Panc1 (cell line): Measurements from ENCODE around the gene AMT. TPM values are rescaled to one million over a fixed set of nuclear protein-coding genes. Genes with fewer than 3 reads are reported as not detected.
"Not testable (repeated sequence)": the region's sequence is repeated elsewhere in the genome, so short reads cannot be mapped to it uniquely, and the experiment has no call there.

ENCODE experiments used
- ATAC-seq: fragments of 200-7000 bp; cut with Tn5 transposase; 2 replicates; pipeline ENCODE4 v1.9.1; 2020; ENCODE audit warnings: mild to moderate bottlenecking, moderate library complexity
- BruUV-seq: library from RNA; stranded (reverse); fragments of 400-500 nt; replicated peaks from 2 replicates; lab custom pipeline; 2021; lab: Mats Ljungman, UMichigan
- CTCF ChIA-PET: fragments of 300-600 bp; sonication (Branson Sonifier 250); formaldehyde crosslinking; loops from one replicate; lab custom pipeline; 2022; ENCODE audit warnings: antibody characterized with exemption; lab: Charles Lee
- POLR2A ChIA-PET: fragments of 300-600 bp; sonication (Branson Sonifier 250); formaldehyde crosslinking; loops from one replicate; lab custom pipeline; 2022; ENCODE audit warnings: antibody characterized with exemption; lab: Charles Lee
- DNase-seq: peaks from one replicate; pipeline ENCODE4 v3.0.0-alpha.2; 2010; ENCODE audit warnings: low read depth, low spot score
- H3K27ac ChIP-seq: 2 replicates; pipeline ENCODE4 v1.5.1; 2011; ENCODE audit warnings: mild to moderate bottlenecking, low read length, inconsistent platforms
- H3K27me3 ChIP-seq: fragments of 200-500 bp; sonication (Bioruptor generic); 2 replicates; pipeline ENCODE4 v1.6.0; 2014; ENCODE audit warnings: low read length, inconsistent platforms; ENCODE audit not compliant: control insufficient read depth, insufficient read depth
- H3K36me3 ChIP-seq: fragments of 200-500 bp; sonication (Bioruptor generic); 2 replicates; pipeline ENCODE4 v1.5.1; 2014; ENCODE audit warnings: inconsistent platforms, mild to moderate bottlenecking, low read length, moderate library complexity; ENCODE audit not compliant: control insufficient read depth, insufficient read depth
- H3K4me1 ChIP-seq: 2 replicates; pipeline ENCODE4 v1.5.1; 2011; ENCODE audit warnings: inconsistent platforms, mild to moderate bottlenecking, low read length, moderate library complexity; ENCODE audit not compliant: control insufficient read depth, insufficient read depth
- H3K4me3 ChIP-seq, 2 experiments: 2 replicates each; pipeline ENCODE4 v1.5.1; 2011 to 2012; ENCODE audit warnings: low read depth in 2 of 2, low read length in 2 of 2, mild to moderate bottlenecking in 2 of 2, inconsistent platforms in 1 of 2, moderate library complexity in 1 of 2
- H3K9me3 ChIP-seq: fragments of 200-500 bp; sonication (Bioruptor generic); 2 replicates; pipeline ENCODE4 v1.5.1; 2014; ENCODE audit warnings: low read depth, mild to moderate bottlenecking, inconsistent platforms, low read length, moderate library complexity; ENCODE audit not compliant: control insufficient read depth, insufficient read depth
- CTCF ChIP-seq: fragments of 450-650 bp; IDR thresholded peaks from 2 replicates; pipeline ENCODE4 v1.5.1; 2017; ENCODE audit warnings: mild to moderate bottlenecking
- POLR2AphosphoS5 ChIP-seq: IDR thresholded peaks from 2 replicates; pipeline ENCODE4 v1.6.1; 2012; ENCODE audit warnings: mild to moderate bottlenecking, low read depth, low read length, moderate library complexity
- REST ChIP-seq, 2 experiments: IDR thresholded peaks; 2 replicates each; pipeline ENCODE4 v1.6.1; 2011 to 2012; ENCODE audit warnings: low read depth in 2 of 2, control low read depth in 1 of 2, low read length in 1 of 2, mild to moderate bottlenecking in 1 of 2, moderate library complexity in 1 of 2; ENCODE audit not compliant: insufficient read depth in 1 of 2
- SIN3A ChIP-seq: IDR thresholded peaks from 2 replicates; pipeline ENCODE4 v1.6.1; 2012; ENCODE audit warnings: low read depth, mild to moderate bottlenecking, low read length, moderate library complexity, borderline replicate concordance; ENCODE audit not compliant: insufficient read depth
- TCF7L2 ChIP-seq: IDR thresholded peaks from 2 replicates; pipeline ENCODE4 v1.6.1; 2011; ENCODE audit warnings: mild to moderate bottlenecking, low read depth, low read length, inconsistent platforms
- in situ Hi-C: cut with HindIII; loops from 2 replicates; pipeline ENCODE4 v1.10.0; 2016; ENCODE audit warnings: low sequenced_read_pairs, low pct_unique_long_range_greater_than_20kb
- intact Hi-C: fragments of 100-400 bp; cut with micrococcal nuclease; formaldehyde crosslinking; loops from one replicate; pipeline ENCODE4 v1.10.0; 2022; ENCODE audit not compliant: unreplicated experiment
- total RNA-seq: library from RNA; stranded (reverse); gene quantifications from one replicate; pipeline ENCODE4 v1.2.1, GENCODE V29; 2021; ENCODE audit not compliant: unreplicated experiment

AMT gene
- total RNA-seq, 1 experiment from 2014 or later: 1.1 TPM

GRCh38 chr3:49410066-49410845 lies 12.0 kb downstream of the AMT start:
- ChIA-PET CTCF (no interaction called here), POLR2A (no interaction called here)
- Histone ChIP-seq H3K27me3 (no peaks in the 10 kb centered on the region), H3K9me3 (no peaks in the 10 kb centered on the region), H3K27ac (peak overlapping the region; percentile 90), H3K4me3 (peak overlapping the region; percentile 84 to 93), H3K36me3 (peaks cover 10% of the 10 kb centered on the region; the same call in 1 of the 2 replicates), H3K4me1 (peaks cover 30% of the 10 kb centered on the region)
- DNase-seq (no peak), ATAC-seq (no peak)
- in situ Hi-C loops (no loop called here), intact Hi-C loops (no loop called here)
- BruUV-seq: TSS peak; percentile 87
- no peak for TF ChIP-seq TCF7L2
- no peak for TF ChIP-seq CTCF
- TF ChIP-seq POLR2AphosphoS5: no peak
- TF ChIP-seq REST (IDR thresholded peaks at IDR 0.05; ENCODE audit: insufficient read depth in 1 of 2, low read depth in 2 of 2, low read length in 1 of 2): no peak
- TF ChIP-seq SIN3A: no peak

- CTCF ChIA-PET: no interaction called here
- TF ChIP-seq REST (IDR thresholded peaks at IDR 0.05; ENCODE audit: insufficient read depth in 1 of 2, low read depth in 2 of 2, low read length in 1 of 2): no peak
- no peak for TF ChIP-seq POLR2AphosphoS5
- TF ChIP-seq CTCF: no peak
- no peak for TF ChIP-seq TCF7L2
- TF ChIP-seq SIN3A: no peak
- in situ Hi-C loops (no loop called here), intact Hi-C loops (no loop called here)
- Histone ChIP-seq H3K27ac (no peak overlapping the region), H3K27me3 (no peaks in the 10 kb centered on the region), H3K4me3 (no peak overlapping the region), H3K9me3 (no peaks in the 10 kb centered on the region), H3K4me1 (peaks cover 22% of the 10 kb centered on the region), H3K36me3 (peaks cover 8% of the 10 kb centered on the region; the same call in 1 of the 2 replicates)
- POLR2A ChIA-PET: no interaction called here
- BruUV-seq: no TSS peak
- ATAC-seq (no peak), DNase-seq (no peak)
These were observed 15.4 kb downstream of the AMT start for GRCh38 chr3:49406571-49407565.

- H3K27ac ChIP-seq, intact Hi-C loops, CTCF ChIA-PET, H3K9me3 ChIP-seq, H3K36me3 ChIP-seq, in situ Hi-C loops, DNase-seq, BruUV-seq, H3K4me3 ChIP-seq, H3K27me3 ChIP-seq: not testable (repeated sequence)
- ATAC-seq: 0 out of 2 replicates have a peak, but pooled peaks have one; percentile 22
- H3K4me1 ChIP-seq: peaks cover 22% of the 10 kb centered on the region
- POLR2A ChIA-PET: interaction anchor here (0.8 kb wide), 1 partner anchor 73 kb away, joined by 4 read pairs; no protein-coding TSS in a partner anchor
These were observed 16.7 kb downstream of the AMT start for GRCh38 chr3:49405570-49405969.
